Activated effector memory CD4-positive, alpha-beta T cell treated with Interleukin-2 at 50 U/mL for 16 hours (primary cell): ENCODE data around the gene KTI12.
"Not testable (repeated sequence)": the region's sequence is repeated elsewhere in the genome, so short reads cannot be mapped to it uniquely, and the experiment has no call there.

Experiments
- DNase-seq: peaks from one replicate; pipeline ENCODE4 v3.0.0-alpha.2; 2020

KTI12 gene

DNA sequence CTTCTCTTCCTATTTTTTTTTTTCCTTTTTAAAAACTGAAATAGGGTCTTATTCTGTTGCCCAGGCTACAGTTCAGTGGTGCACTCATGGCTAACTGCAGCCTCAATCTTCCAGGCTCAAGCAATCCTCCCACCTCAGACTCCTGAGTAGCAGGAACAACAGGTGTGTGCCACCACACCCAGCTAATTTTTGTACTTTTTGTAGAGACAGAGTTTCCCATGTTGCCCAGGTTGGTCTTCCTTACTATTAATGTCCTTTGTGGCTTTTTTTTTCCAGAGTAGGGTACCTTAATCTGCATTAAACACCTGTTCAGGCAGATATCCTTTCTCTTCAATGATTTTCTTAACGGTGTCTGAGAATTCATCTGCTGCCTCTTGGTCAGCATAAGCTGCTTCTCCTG is 4.3 kb upstream of the KTI12 start:
- no peak for DNase-seq

DNA sequence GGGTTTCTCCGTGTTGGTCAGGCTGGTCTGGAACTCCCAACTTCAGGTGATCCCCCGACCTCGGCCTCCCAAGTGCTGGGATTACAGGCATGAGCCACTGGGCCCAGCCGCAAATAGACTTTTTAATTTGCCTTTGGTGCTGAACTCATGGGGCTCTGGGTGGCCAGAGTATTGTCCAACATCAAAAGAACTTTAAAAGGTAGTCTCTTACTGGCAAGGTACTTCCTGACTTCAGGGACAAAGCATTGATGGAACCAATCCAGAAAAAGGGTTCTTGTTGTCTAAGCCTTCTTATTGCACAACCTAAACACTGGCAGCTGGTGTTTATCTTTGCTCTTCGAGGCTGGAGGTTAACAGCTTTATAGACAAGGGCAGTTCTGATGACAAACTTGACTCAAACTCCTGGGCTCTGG is 3.8 kb upstream of the KTI12 start:
- DNase-seq: no peak

DNA sequence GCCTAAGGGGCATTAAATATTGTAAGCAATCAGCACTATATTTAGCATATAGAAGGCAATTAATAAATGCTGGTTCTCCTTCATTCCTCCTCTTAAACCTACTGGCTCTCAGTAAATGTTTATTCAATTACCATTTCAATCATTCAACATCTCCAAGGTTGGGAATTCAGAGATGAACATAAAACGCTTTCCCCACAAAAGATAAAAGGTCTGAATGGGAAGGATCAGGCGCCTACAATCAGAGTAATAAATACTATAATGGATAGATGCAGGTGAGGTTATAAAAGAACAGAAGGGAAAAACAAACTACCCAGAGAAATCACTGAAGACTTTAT is 407 bp upstream of the KTI12 start:
- DNase-seq: no peak

DNA sequence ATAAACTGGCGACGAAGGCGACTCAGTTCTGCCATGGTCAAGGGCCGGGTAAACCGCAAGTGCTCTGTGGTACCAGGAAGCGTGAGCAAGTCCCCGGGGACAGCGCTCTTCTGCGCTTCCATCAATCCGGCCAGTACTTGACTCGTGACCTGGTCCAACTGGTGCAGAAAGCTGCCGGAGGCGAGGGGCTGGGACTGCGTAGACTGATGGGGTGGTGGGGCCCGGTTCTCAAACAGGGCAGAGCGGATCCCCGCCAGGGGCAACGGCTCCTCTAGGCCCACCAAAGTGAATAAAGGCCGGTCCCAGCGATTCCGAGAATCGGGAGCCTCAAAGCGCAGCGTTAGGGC is 852 bp downstream of the KTI12 start:
- DNase-seq: no peak

DNA sequence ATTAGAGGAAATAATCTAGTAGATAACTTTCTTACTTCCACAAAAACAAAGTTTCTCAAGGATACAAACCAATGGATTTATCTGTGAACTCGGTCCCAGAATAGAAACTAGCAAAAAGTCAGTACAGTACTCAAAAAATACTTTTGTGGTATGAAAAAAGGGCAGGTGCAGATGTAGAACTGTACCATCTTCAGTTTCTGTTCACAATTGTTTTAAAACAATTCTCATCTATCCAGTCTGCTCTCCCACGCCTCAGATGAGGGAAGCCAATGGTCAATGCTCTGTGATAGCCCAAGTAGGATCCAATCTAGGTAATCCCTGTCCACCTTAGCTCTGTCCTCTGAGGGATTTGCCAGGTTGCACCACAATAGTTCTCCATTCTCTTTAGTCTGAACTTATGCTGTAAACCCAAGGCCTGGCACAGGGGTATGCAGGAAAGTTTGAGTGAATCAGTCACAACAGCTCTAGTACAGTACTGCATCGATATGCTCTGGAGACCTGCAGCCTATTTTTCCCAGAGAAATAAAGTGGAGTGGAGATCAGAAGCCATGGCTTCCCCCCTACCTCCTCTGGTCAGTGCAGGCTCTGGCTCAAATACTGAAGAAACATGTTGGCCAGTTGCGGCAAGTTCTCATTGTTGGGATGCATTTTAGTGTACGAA is 1.4 kb downstream of the KTI12 start:
- no peak for DNase-seq

DNA sequence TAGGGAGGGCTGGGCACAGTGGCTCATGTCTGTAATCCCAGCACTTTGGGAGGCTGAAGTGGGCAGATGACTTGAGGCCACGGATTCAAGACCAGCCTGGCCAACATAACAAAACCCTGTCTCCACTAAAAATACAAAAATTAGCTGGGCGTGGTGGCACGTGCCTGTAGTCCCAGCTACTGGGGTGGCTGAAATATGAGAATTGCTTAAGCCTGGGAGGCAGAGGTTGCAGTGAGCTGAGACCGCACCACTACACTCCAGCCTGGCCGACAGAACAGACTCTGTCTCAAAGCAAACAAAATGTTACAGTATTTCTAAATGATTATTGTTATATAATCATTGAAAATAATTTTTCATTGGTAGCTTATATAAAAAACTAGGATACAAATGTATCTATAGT is 4.8 kb downstream of the KTI12 start:
- DNase-seq: not testable (repeated sequence)

DNA sequence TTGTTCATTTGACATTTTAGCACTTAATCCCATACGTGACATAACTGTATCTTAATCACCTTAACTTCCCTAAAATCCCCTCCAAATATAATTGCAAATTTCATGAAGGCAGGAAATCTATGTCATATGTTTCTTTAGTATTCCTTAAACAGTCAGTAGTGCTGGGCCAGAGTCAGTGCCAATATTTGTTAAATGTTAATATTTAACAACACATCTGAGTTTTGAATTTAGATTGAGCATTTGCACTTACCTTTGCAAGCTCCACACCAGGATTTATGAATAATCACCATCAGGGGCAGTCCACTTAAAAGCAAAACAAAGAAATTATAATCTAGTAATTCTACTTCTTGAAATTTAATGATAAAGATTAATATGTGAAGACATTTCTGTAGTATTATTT is 5.3 kb downstream of the KTI12 start:
- no peak for DNase-seq

DNA sequence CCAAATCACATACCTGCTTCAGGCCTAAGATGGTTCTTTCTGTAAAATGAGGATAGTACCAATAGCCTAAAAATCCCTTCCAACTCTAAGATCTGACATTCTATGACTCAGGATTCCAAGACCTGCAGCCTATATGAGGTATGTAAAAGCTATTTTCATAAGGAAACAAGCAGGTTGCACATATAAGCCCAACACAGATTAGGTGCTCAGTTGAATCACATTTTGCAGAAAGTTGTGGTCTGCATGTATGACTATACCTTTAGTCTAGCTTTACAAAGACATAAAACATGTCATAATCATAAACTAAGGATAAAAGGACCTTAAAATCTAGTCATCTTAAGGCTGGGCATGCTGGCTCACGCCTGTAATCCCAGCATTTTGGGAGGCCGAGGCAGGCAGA is 7.3 kb downstream of the KTI12 start:
- DNase-seq: no peak

DNA sequence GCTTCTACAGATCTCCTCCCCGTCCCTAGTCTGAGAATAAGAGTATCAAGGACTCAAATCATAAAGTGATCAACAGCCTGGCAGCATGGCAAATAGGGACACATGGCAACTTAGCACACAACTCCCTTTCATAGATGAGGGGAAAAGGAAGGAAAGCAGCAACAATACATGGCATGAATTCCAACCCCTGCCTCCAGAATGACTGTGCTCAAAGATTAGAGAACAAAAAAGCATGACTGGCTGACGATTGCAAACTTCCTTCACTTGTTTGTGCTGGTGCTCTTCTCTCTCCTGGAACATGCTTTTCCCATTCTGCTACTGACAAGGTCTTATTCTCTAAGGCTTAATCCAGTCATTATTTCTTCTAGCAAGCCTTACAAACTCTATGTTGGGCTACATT is 11.5 kb downstream of the KTI12 start:
- DNase-seq: no peak

DNA sequence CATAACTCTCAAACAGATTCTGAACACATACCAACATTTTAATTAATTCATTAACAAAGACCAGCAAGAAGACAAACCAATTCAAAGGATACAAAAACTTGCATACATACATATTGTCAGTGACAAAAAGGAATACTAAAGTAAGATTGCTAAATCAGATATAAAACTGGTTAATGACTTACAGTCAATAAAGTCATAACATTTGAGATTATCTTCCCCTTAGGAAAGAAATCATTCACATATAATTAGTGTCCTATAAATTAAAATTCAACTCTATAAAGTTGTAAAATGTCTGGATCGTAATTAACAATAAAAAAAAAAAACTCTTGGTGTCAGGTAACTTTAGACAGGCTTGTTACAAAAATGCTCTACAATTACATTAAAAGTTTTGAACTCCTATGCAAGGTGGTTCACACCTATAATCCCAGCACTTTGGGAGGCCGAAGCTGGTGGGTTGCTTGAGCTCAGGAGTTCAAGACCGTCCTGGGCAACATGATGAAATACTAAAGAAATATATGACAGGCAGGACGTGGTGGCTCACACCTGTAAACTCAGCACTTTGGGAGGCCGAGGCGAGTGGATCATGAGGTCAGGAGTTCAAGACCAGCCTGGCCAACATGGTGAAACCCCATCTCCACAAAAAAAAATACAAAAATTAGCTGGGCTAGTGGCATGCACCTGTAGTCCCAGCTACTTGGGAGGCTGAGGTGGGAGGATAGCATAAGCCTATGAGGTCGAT is 25.4 kb downstream of the KTI12 start:
- no peak for DNase-seq

DNA sequence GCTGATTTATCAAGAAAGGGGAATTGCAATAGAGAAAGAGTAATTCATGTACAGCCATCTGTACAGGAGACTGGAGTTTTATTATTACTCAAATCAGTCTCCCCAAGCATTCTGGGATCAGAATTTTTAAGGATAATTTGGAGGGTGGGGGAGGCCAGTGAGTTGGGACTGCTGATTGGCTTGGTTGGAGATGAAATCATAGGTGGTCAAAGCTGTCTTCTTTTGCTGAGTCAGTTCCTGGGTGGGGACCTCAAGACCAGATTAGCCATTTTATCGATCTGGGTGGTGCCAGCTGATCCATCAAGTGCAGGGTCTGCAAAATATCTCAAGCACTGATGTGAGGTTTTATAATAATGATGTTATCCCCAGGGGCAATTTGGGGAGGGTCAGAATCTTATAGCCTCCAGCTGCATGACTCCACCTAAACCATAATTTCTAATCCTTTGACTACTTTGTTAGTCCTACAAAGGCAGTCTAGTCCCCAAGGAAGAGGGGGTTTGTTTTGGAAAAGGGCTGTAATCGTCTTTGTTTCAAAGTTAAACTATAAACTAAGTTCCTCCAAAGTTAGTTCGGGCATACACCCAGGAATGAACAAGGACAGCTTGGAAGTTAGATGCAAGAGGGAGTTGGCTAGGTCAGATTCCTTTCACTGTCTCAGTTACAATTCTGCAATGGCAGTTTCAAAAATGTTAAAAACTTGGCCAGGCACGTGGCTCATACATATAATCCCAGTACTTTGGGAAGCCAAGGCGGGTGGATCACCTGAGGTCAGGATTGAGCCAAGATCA is 26.2 kb downstream of the KTI12 start:
- DNase-seq: no peak

DNA sequence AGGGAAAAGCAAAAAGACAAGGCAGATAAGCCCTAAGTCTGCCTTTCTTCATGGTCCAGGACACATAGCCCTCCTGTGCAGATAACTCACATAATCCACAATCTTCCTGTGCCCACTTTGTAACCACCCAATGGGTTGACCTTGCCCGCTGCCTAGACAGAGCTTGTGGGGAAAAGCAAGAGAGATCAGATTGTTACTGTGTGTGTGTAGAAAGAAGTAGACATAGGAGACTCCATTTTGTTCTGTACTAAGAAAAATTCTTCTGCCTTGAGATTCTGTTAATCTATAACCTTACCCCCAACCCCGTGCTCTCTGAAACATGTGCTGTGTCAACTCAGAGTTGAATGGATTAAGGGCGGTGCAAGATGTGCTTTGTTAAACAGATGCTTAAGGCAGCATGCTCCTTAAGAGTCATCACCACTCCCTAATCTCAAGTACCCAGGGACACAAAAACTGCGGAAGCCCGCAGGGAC is 27.5 kb downstream of the KTI12 start:
- DNase-seq: not testable (repeated sequence)

DNA sequence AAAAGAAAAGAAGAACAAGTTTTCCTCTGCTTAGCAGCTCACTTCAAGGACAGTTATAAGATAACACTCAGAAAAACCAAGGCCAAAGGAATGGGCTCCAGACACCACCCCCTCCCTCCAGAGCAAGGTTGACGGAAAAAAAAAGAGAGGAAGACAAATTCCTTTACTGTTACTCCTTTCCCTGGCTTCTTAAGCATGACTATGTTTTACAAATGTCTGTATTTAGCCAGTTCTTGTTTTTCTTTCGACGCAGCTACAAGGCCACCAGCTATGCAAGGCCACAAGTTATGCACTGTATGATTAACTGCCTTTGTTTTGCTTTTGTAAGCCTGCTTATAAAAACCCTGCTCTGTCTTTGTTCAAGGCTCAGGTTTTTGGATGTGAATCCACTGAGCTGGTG is 28.1 kb downstream of the KTI12 start:
- DNase-seq: not testable (repeated sequence)

DNA sequence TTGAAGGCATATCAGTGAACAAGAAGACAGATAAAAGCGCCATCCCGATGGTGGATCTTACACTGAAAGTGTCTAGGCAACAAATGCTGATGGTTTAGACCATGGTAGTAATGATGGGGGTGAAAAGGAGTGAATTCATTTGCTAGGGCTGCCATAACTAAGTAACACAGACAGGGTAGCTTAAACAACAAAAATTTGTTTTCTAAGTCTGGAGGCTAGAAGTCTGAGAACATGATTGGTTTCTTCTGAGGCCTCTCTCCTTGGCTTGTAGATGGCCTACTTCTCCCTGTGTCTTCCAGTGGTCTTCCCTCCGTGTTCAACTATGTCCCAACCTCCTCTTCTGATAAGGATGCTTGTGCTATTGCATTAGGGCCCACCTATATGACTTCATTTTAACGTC is 29.7 kb downstream of the KTI12 start:
- no peak for DNase-seq

DNA sequence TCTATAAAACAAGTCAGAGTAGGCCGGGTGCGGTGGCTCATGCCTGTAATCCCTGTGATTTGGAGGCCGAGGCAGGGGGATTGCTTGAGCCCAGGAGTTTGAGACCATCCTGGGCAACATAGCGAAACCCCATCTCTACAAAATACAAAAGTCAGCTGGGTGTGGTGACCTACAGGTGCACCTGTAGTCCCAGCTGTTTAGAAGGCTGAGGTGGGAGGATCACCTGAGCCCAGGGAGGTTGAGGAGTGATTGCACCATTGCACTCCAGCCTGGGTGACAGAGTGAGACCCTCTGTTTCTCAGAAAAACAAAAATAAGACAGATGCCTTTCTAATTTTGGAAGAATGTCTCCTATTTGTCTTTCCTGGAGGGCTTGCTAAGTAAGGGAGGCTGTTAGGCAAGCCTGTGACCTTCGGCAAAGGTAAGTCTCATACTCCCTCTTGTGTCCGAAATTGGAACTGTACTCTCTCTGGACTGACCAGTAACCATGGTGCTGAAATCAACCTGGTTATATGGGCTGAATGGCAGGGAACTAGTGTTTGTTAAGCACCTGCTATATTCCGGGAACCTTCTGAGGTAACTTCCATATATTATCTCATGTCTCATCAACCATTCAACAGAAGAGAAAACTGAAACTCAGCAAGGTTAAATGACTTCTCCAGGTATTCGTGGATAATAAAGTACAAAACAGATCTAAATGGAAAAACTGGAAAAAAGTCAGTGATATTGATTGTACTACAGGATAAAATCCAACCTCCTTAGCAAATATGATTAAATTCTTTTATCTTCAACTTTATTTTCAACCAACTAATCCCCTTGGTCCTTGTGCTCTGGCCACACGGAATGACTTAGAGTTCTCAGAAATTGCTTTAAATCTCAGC is 31.3 kb downstream of the KTI12 start:
- no peak for DNase-seq

DNA sequence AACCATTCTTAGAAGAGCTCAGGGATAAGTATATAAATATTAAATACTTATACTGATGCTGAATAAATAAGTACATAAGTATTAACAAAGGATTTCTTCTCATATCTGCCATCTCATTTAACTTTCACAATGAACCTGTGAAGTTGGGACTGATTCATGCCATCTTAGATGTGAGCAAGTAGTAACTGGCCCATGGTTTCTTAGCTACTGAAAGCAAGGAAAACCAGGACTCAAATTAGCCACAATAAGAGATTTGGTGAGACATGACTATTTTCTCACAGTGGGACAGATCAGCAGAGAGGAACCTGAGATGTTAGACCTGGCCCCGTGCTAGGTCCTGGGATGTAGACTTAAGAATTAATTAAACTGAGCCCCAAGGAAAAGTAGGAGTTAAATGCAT is 34.9 kb downstream of the KTI12 start:
- no peak for DNase-seq

DNA sequence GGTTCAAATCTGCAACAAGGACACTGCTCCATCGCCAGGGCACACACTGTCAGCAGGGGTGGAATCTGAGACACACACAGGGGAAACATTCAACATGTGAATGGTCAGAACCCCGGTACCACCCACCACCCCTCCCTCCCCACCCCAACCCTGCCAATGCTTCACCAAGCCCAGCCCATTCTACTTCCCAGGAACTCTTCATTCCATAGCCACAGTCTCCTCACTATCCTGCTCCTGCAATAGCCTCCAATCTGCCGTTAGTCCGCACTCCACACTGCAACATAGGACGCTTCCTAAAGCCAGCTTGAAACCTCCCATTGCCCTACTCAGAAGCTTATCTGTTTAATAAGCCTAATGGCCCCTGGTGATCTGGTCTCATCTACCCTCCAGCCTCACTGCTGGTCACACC is 35.6 kb downstream of the KTI12 start:
- DNase-seq: no peak

DNA sequence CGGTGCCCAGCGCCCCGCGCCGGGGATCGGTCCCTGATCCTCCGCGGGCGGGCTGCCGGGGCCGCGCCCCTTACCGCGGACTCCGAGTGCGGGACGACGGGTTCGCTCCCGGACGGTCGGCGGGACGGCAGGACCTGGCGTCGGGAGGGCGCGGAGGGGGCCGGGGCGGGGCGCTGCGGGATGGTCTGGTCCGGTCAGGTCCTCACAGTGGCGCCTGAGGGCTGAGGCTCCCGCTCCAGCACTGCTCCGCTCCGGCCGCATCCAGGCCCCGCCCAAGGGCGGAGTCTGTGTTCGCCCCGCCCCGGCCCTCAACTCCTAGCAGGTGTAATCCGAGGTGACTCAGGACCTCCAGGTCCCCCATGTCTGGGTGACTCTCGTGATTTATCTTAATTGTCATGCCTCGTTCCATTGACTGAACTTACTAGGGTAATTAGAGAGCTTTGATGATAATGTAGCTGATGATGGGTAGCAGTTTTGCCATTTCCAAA is 43.1 kb downstream of the KTI12 start, which contains the start of gene RAB3B:
RAB3B (minus strand) TSS at position 223 of the 488 bp plus-strand sequence. CDS start 13,583 bp downstream, outside the sequence.
- DNase-seq: peak; percentile 57

DNA sequence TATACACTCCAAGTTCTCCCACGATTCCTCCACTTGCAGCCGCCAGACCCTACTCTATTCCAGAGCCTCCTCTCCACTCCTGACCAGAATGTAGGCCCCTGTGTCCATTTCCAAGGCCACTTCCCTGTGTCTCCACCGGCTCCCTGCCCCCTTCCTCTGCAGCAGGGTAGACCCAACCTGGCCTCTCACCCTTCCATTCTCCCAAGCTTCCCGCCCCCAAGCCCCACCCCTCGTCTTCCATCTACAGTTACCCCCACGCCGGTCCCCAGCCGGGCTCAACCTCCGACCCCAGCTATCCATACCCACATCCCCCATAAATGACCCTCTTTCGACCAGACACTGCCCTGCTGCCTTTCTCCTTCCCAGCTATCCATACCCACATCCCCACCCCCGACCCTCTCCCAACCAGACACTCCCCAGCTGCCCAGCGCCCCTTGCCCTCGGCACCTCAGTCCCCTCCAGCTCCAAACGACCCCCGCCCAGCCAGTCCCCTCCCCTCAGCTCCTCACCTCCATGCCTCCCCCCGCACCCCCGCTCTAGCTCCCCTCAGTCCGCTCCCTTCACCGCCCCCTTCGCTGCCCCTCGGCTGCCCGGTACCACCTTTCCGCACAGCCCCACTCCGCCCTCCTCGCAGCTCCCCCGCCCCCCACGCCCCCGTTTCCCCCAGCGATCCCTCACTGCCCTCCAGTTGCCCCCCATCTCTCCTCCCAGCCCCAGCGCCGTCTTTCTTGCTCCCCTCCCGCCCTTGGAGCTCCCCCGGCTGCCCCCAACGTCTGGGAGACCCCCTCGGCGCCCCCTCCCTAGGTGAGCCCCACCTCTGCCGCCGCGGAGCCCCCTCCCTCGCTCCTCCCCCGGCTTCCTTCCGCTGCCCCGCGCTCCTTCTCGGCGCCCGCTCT is 43.8 kb downstream of the KTI12 start:
- no peak for DNase-seq

DNA sequence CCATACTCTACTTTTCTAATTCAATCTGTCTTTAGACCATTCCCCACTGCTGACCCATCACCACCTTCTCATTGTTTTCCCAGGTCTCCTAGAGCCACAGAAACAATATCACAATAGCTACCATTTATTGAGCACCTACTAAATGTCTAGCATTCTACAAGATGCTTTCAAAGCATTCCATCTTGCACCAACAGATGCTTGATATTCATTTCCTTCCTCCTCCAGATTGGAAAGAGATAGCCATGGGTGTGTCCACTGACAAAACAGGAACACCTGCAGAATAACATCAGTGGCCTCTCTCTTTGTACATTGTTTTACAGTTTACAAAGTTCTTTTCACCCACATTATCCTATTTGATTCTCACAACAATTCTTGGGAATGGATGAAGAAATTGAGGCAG is 45.4 kb downstream of the KTI12 start:
- no peak for DNase-seq

DNA sequence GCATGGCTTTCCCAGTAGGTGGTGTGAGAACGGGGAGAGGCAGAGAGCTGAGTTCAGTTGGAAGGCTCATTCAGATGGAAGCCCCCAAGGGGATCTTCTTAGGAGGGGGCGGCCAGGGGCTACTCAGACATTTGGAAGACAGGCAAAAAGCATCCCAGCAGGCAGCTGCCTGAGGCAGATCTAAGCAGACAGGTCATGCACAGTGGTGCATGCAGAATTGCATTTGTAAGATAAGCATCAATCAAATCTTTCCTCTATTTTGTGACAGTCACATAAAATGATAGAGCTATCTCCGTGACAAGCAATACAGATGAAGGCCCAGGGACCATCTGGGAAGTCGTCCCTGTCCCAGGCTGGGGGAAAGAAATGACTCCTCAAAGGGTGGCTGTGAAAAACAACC is 46.9 kb downstream of the KTI12 start:
- no peak for DNase-seq

DNA sequence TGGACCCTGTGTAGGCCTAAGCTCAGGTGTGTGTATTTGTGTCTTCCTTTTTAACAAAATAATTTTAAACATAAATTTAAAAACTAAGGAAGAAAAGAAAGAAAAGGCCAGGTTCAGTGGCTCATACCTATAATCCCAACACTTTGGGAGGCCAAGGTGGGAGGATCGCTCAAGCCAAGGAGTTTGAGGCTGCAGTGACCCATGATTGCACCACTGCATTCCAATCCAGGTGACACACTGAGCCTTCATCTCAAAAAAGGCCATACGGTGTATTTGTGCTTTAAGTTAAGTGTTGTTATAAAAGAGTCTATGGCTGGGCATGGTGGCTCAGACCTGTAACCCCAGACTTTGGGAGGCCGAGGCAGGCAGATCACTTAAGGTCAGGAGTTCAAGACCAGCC is 51.4 kb downstream of the KTI12 start:
- DNase-seq: no peak
